GM18502 (cell line): ENCODE measurements around the gene GPA33.
A peak's percentile ranks its signal among the peaks of the same experiment; 100 is the strongest.

ENCODE experiments used
- ATAC-seq: cut with Tn5 transposase; IDR thresholded peaks from one replicate; pipeline ENCODE4 v1.9.1; 2021; ENCODE audit warnings: mild to moderate bottlenecking; ENCODE audit not compliant: unreplicated experiment, poor library complexity

The GPA33 gene

GRCh38 chr1:167088746-167089417 lies 1.3 kb downstream of the GPA33 start:
- no peak for ATAC-seq

DNA sequence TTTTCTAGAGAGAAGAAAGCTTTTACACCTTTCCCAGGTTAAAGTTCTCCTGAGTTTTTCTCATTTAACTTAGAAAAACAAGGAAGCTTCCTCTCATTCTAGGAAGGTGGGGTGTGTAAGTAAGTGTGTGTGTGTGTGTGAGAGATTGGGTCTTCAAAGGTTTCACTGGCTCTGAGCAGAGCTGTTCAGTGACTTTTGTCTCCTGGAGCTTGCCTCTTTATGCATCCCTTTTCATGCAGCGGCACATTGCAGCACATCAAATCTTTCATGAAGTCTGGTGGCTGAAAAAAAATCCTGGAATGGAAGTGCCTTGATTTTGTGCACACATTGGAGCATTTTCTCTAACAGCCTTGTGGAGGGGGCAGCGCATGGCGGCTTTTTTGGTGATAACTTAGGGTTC lies 3.4 kb downstream of the GPA33 start:
- ATAC-seq, result no peak

- ATAC-seq, result no peak
Observed at GRCh38 chr1:167086033-167086432, 4.1 kb downstream of the GPA33 start.

- ATAC-seq, result no peak
Observed at GRCh38 chr1:167084757-167085156, 5.4 kb downstream of the GPA33 start.

DNA sequence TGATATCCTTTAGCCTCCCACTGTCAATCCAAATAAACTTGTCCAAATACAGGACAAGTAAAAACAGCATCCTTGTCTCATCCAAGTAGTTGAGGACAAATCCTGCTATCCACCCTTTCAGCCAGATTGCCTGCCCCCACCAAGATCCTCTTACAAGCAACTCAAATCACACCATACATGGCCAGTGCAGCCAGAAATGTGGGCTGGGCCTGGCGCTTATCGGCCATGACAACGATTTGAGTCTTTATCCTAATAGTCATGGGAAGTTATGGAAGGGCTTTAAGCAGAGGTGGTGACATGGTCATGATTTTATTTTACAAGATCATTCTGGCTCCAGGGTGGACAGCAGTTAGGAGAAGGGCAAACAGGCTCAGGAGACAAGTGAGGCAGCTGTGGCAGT lies 6.3 kb downstream of the GPA33 start:
- ATAC-seq, result no peak

GRCh38 chr1:167083066-167083665 lies 7.0 kb downstream of the GPA33 start:
- ATAC-seq, result no peak

DNA sequence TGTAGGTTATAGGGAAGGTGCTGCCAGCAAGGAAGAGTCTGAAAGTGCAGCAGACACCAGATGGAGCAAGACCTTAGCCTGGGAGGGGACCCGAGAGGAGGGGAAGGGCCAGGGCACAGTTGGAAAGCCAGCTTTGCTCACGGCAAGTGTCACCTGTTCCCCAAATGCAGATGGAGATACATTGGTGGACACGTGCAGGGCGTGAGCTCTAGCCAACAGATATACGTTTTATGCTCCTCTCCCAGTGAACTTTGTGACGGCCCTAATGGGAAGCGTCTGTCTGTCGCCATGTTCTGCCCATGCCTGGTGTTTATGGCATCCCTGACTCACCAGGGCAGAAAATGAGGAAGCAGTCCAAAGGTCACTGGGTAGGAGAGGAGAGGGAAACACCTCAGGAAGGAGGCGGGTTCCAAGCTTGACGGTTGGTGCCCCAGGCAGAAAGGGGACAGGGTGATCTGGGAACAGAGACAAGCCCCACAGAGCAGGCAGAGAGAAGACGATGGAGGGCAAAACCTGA lies 7.6 kb downstream of the GPA33 start:
- ATAC-seq, result no peak

- ATAC-seq, result no peak
Observed at GRCh38 chr1:167081594-167082156, 8.5 kb downstream of the GPA33 start.

DNA sequence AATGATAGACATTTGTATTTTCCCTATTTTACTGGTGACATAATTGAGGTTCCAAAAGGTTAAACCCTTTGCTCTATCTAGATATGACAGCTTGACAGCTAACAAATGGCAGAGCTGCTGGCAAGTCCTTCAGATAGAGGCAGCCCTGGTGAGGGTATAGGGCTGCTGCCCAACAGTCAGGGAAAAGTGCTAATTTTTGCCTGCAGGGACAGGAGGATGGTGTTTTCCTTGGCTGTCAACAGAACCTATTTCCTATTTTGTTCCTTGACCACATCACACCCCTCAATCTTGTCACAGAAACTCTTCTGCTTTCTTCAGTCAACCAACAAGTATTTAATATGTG lies 12.3 kb downstream of the GPA33 start:
- no peak for ATAC-seq

DNA sequence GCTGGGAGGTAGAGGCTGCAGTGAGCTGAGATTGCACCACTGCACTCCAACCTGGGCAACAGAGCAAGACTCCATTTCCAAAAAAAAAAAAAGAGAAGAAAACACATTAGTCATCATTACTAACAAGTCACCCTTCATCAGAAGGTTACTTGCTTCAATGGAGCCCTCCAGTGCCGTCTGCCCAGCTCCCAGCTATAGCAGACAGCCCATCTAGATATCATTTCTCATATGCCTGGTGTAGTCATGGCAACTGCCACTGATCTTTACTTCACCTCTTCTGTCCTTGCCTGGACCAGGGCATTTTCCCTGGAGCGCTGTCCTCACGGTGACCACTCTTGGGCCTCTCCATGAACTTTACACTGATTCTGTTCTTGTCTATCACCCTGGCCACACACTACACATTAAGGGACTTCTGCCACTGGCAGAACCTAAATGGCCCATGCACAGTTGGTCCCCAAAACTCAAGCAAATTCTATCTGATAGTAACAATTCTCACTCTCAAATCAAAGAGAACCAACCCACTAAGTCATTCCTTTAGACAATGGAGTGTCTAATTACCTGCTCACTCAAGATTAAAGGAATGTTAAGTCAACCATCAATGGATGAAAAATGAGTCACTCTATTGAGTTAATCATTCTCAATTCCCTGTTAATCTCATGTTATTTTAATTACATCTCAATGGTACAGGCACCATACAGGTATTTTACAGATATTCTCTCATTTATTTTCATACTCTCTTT lies 12.9 kb downstream of the GPA33 start:
- ATAC-seq, result no peak

DNA sequence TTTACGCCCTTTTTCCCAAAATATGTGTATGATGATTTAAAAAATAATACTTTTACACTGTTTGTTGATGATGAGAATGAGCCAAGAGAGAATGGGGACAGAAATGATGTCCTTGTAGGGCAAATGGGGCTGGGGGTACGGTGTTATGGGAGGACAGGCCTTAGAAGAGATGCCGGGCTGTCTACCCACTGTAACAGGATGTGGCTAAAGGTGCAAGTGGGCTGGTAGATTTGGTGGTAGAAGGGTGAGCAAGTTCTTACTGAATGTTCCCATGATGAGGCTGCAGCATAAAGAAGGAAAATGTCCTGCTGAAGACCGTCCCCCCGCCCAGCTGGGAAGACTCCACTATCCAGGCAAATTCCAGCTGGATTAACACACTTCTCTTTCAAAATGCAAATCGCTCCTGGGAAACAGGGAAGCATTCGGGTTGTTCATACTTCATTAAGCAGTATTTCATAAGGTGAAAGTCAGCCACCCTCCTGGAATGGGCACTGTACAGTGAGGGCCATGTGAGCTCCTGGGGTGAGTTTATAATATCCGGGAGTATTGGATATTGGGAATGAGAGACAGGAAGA lies 14.0 kb downstream of the GPA33 start:
- ATAC-seq, result no peak

DNA sequence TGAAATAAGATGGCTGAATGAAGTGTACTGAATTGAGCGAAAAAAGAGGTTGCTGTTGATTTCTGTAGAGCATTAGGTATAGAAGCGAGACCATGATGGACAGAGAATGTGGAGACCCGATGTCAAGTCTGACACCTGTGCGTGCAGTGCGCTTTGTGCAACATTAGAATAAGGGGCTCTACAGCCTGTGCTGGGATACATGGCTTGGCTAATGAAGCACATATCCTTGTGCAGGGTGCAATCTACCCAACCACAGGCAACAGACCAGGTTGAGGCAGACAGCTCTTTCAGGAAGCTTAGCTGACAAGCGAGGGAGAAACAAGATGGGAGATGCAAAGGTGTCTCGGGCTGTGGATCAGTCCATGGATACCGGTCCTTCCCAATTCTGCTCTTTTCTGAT lies 18.9 kb downstream of the GPA33 start:
- no peak for ATAC-seq

DNA sequence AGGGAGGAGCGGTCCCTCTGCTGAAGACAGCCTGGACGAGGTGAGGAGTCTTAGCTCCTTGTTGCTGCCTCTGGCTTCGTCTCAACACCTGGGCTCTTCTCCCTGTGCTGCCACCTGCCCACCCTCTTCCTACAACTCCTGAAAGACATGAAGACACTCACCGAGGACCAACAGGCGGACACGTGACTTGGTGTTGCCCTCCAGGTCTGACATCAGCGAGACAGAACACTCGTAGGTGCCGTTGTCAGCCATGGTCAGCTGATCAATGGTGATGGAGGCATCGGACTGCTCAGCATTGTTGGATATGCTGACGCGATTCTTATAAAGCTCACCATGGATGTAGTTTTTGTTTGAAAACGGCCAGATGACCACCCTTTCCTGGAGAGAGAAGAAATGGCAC lies 21.4 kb downstream of the GPA33 start:
- ATAC-seq, result no peak

DNA sequence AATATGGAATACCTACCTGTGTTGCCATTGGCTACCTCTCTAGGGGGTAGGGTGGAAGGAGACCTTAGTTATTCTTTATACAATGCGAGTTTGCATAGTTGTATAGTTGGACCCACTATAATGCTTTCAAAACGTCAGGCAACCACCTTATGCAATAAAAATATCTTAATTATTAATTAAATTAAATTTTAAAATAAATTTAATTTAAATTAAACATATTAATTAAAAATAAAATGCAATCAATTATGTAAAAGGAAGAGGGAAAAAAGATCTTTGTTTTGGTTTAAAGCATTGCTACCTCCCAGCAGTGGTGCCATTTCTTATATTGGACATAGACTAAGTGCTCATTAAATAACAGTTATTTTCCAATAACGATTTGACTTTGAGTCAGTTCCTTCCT lies 22.3 kb downstream of the GPA33 start:
- ATAC-seq, result no peak

DNA sequence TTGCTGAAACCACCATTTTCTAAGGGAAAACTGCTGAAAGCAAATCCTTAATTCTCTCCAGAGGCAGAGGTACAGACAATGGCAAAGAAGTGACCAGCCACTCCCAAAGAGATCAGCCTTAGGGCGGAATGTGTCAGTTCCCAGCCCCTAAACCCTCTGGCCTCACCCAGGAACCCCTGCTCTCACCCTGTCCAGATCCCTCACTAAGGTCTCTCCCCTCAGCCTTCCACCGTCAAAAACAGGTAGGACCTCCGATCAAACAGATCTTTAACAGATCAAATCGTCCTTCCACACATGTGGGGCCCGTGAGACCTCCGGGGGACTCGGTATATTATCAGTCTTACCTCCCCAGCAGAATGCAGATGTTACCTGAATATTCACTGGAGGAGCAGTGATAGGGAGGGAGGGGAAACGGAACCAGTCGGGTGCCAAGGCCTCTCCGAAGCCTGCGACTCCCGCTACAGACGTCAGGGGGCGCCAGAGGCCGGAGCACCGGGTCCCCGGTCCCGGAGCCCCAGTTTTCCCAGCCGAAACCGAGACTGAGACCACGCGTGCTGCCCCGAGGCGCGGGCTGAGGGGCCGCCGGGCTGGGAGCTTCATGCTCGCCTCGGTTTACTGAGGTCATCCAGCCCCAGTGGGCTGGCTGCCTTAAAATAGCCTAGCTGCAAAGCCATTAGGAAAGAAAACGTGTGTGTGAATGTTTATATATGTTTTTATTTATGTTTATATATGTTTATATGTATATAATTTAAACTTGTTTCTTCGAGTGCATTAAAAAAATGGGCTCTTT lies 23.6 kb downstream of the GPA33 start:
- ATAC-seq, result peak; percentile 89

GRCh38 chr1:167065471-167065870 lies 24.7 kb downstream of the GPA33 start:
- ATAC-seq, result no peak

DNA sequence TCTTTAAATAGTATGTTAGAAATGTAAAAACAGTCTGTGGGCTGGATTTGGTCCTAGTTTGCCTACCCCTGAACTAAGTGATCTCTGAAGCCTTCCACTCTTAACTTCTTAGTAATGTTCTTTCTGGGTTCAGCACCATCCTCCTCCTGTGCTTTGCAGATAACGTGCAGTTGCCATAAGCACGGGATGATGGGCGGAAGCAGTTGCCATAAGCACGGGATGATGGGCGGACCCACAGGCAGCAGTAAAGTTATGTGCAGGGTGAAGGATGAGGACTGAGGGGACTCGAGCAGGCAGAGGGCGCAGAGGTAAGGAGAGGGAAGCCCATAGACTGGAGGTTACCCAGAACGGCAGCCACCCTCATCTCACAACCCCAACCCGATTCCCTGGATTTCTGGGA lies 25.6 kb downstream of the GPA33 start:
- no peak for ATAC-seq

- ATAC-seq, result no peak
Observed at GRCh38 chr1:167061073-167061464, 29.1 kb downstream of the GPA33 start.

DNA sequence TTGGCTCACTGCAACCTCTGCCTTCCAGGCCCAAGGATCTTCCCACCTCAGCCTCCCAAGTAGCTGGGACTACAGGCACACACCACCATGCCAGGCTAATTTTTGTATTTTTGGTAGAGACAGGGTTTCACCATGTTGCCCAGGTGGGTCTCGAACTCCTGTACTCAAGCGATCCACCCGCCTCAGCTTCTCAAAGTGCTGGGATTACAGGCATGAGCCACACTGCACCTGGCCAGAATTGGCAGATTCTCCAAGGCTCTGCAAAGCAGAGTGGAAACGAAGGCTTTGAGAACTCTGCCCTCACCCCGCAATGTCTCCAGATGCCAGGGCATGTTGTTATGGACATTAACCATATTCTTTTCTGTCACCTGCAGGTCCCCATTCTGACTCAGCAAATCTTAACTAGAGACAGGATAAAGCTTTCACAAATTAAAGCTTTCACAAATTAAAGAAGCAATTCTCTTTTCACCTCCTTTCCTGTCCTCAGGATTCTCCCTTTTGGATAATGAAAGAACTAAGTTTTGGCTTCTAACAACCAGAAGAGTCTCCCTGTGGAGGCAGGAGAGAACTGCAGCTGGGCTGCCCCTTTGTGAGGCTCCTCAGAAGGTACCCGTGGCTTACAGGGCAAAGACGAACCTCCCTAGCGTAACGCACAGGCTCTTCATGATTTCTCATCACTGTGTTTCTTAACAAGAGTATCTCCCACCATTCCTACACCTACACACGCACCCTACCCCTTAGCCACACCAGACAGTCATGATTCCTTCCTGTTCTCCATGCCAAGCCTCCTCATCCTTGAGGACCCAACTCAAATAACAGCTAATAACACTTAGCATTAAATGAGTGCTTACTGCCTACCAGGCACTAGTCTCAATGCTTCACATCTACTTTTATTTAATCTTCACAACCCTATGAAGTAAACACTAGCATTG lies 29.8 kb downstream of the GPA33 start:
- no peak for ATAC-seq
